GM18505 (cell line): Measurements from ENCODE around the gene SRMS.

Experiments
- ATAC-seq: cut with Tn5 transposase; IDR thresholded peaks from one replicate; pipeline ENCODE4 v1.9.1; 2021; ENCODE audit not compliant: unreplicated experiment
- POLR2A ChIP-seq: IDR thresholded peaks from 4 replicates; pipeline ENCODE4 v1.6.1; 2011; ENCODE audit warnings: borderline replicate concordance; ENCODE audit not compliant: insufficient read depth, insufficient read length; ENCODE audit errors: extremely low read depth

SRMS gene

GRCh38 chr20:63556873-63557478, 9.4 kb upstream of the SRMS start:
- no peak for ATAC-seq
- TF ChIP-seq POLR2A, result no peak

- ATAC-seq, result no peak
- TF ChIP-seq POLR2A, result no peak
These were observed 8.3 kb upstream of the SRMS start for GRCh38 chr20:63555661-63556381.

GRCh38 chr20:63554361-63555278, 7.1 kb upstream of the SRMS start:
- TF ChIP-seq POLR2A, result no peak
- no peak for ATAC-seq

- ATAC-seq, result peak; percentile 26
- TF ChIP-seq POLR2A, result no peak
These were observed 6.4 kb upstream of the SRMS start, which contains the start of gene FNDC11 for GRCh38 chr20:63553933-63554290. TSS of gene FNDC11 (plus strand) at chr20:63554159. CDS start at chr20:63555664, 1,505 bp downstream.

GRCh38 chr20:63553251-63553932, 5.8 kb upstream of the SRMS start:
- no peak for TF ChIP-seq POLR2A
- peak; percentile 49 for ATAC-seq

GRCh38 chr20:63552481-63553249, 5.1 kb upstream of the SRMS start:
- ATAC-seq, result peak; percentile 32
- peak; percentile 20 for TF ChIP-seq POLR2A

GRCh38 chr20:63551068-63551467, 3.5 kb upstream of the SRMS start:
- no peak for TF ChIP-seq POLR2A
- ATAC-seq, result no peak

GRCh38 chr20:63549679-63550282, 2.2 kb upstream of the SRMS start:
- TF ChIP-seq POLR2A, result no peak
- ATAC-seq, result no peak

- no peak for TF ChIP-seq POLR2A
- ATAC-seq, result no peak
These were observed 1.5 kb upstream of the SRMS start for GRCh38 chr20:63549019-63549418.

GRCh38 chr20:63548542-63548941, 993 bp upstream of the SRMS start:
- no peak for TF ChIP-seq POLR2A
- no peak for ATAC-seq

- ATAC-seq, result no peak
- no peak for TF ChIP-seq POLR2A
These were observed 409 bp downstream of the SRMS start for GRCh38 chr20:63546956-63547724.

- ATAC-seq, result no peak
- TF ChIP-seq POLR2A, result no peak
These were observed 1.1 kb downstream of the SRMS start for GRCh38 chr20:63546256-63546955.
